CD14-positive monocyte (primary cell): ENCODE data around the gene IGFBP2. TPM values are rescaled to one million over a fixed set of nuclear protein-coding genes. Genes with fewer than 3 reads are reported as not detected.
A peak's percentile ranks its signal among the peaks of the same experiment; 100 is the strongest.

Source experiments
- DNase-seq, 3 donors: peaks; one replicate each; pipeline ENCODE4 v3.0.0-alpha.2; 2011 to 2022
- H2AFZ ChIP-seq: 2 replicates; pipeline ENCODE4 v1.6.0; 2012; ENCODE audit warnings: mild to moderate bottlenecking, low read depth, low read length, inconsistent platforms; ENCODE audit not compliant: insufficient read depth, poor library complexity, severe bottlenecking
- H3K27ac ChIP-seq, 2 donors: 1 replicate in 1 of 2; 2 replicates in 1 of 2; pipeline ENCODE4 v1.5.1; 2012 to 2013; ENCODE audit warnings: low read length in 2 of 2, control low read depth in 1 of 2, inconsistent platforms in 1 of 2, low read depth in 1 of 2, mild to moderate bottlenecking in 1 of 2
- H3K27me3 ChIP-seq, 2 donors: one replicate each; pipeline versions ENCODE4 v1.6.0 to v1.6.1; 2011 to 2013; ENCODE audit warnings: low read length in 2 of 2; ENCODE audit not compliant: control insufficient read depth in 2 of 2, insufficient read depth in 2 of 2
- H3K36me3 ChIP-seq, 2 donors: replicated peaks in 1 of 2; 1 replicate in 1 of 2; 2 replicates in 1 of 2; pipeline versions ENCODE4 v1.5.1 to v1.6.1; 2012 to 2013; ENCODE audit warnings: low read length in 2 of 2, control low read depth in 1 of 2, inconsistent platforms in 1 of 2, mild to moderate bottlenecking in 1 of 2; ENCODE audit not compliant: insufficient read depth in 2 of 2, control insufficient read depth in 1 of 2
- H3K4me1 ChIP-seq, 2 donors: 1 replicate in 1 of 2; 2 replicates in 1 of 2; pipeline versions ENCODE4 v1.5.1 to v1.6.1; 2012 to 2013; ENCODE audit warnings: low read length in 2 of 2, control low read depth in 1 of 2, inconsistent platforms in 1 of 2, mild to moderate bottlenecking in 1 of 2, moderate library complexity in 1 of 2; ENCODE audit not compliant: insufficient read depth in 2 of 2, control insufficient read depth in 1 of 2
- H3K4me2 ChIP-seq: replicated peaks from 2 replicates; pipeline ENCODE3; 2012; ENCODE audit warnings: low read length, moderate library complexity, mild to moderate bottlenecking; ENCODE audit not compliant: poor library complexity, severe bottlenecking; ENCODE audit errors: extremely low read depth
- H3K4me3 ChIP-seq, 3 experiments: fragments of 200-600 bp in 1 of 3; sonication (generic) in 1 of 3; replicated peaks in 1 of 3; 1 replicate in 2 of 3; 2 replicates in 1 of 3; pipeline ENCODE4 v1.5.1; 2011 to 2013; ENCODE audit warnings: low read length in 3 of 3, mild to moderate bottlenecking in 3 of 3, control low read depth in 2 of 3, low read depth in 2 of 3, inconsistent platforms in 1 of 3, moderate library complexity in 1 of 3
- H3K79me2 ChIP-seq: 2 replicates; pipeline ENCODE4 v1.6.0; 2012; ENCODE audit warnings: mild to moderate bottlenecking, control low read depth, inconsistent platforms, low read length, moderate library complexity; ENCODE audit not compliant: insufficient read depth
- H3K9ac ChIP-seq: 2 replicates; pipeline ENCODE4 v1.6.0; 2017; ENCODE audit warnings: low read length, mild to moderate bottlenecking; ENCODE audit not compliant: insufficient read depth, poor library complexity, severe bottlenecking
- H3K9me3 ChIP-seq, 2 donors: replicated peaks in 1 of 2; 1 replicate in 1 of 2; 2 replicates in 1 of 2; pipeline versions ENCODE4 v1.5.1 to v1.6.1; 2012 to 2013; ENCODE audit warnings: low read length in 2 of 2, control low read depth in 1 of 2; ENCODE audit not compliant: control insufficient read depth in 1 of 2, insufficient read depth in 1 of 2
- H4K20me1 ChIP-seq: 2 replicates; pipeline ENCODE4 v1.6.0; 2012; ENCODE audit warnings: mild to moderate bottlenecking, low read length, control low read depth, moderate library complexity; ENCODE audit not compliant: insufficient read depth
- H3K27ac Mint-ChIP-seq, 7 donors: one replicate each; pipeline ENCODE4 v1.8.0; 2020; ENCODE audit warnings: mild to moderate bottlenecking in 7 of 7, mixed read lengths in 7 of 7, moderate library complexity in 6 of 7, inconsistent platforms in 2 of 7
- H3K27me3 Mint-ChIP-seq, 3 donors: one replicate each; pipeline ENCODE4 v1.8.0; 2021 to 2022; ENCODE audit warnings: low read depth in 3 of 3, mild to moderate bottlenecking in 3 of 3, mixed read lengths in 3 of 3, moderate library complexity in 3 of 3, inconsistent platforms in 1 of 3
- H3K36me3 Mint-ChIP-seq, 2 donors: one replicate each; pipeline ENCODE4 v1.8.0; 2020; ENCODE audit warnings: mixed read lengths in 2 of 2, inconsistent platforms in 1 of 2, mild to moderate bottlenecking in 1 of 2
- H3K4me1 Mint-ChIP-seq: one replicate; pipeline ENCODE4 v1.8.0; 2020; ENCODE audit warnings: mild to moderate bottlenecking, mixed read lengths
- H3K4me3 Mint-ChIP-seq, 2 donors: one replicate each; pipeline ENCODE4 v1.8.0; 2020; ENCODE audit warnings: mild to moderate bottlenecking in 2 of 2, mixed read lengths in 2 of 2, moderate library complexity in 1 of 2
- H3K9me3 Mint-ChIP-seq, 7 donors: one replicate each; pipeline ENCODE4 v1.8.0; 2020 to 2022; ENCODE audit warnings: mixed read lengths in 7 of 7, mild to moderate bottlenecking in 6 of 7, moderate library complexity in 6 of 7, inconsistent platforms in 2 of 7
- CTCF ChIP-seq: fragments of 200-600 bp; IDR thresholded peaks from one replicate; pipeline ENCODE4 v1.8.0; 2022; ENCODE audit warnings: antibody characterized with exemption, mild to moderate bottlenecking
- WGBS: methylation state at CpG from one replicate; pipeline ENCODE4 v1.1.5; 2013; ENCODE audit warnings: missing lambda C conversion rate; ENCODE audit not compliant: insufficient coverage; 5-methylcytosine and 5-hydroxymethylcytosine counted together
- intact Hi-C, 2 donors: fragments of 100-400 bp; cut with micrococcal nuclease; formaldehyde crosslinking; loops; one replicate each; pipeline versions ENCODE4 v1.15.0 to v1.15.1; 2023
- polyA plus RNA-seq, 3 donors: library from polyadenylated mRNA; depleted of rRNA in 1 of 3; unstranded in 2 of 3; stranded (reverse) in 1 of 3; fragments of 300-500 nt in 2 of 3; fragments of >200 nt in 1 of 3; fragmentation: Illumina TruSeq in 2 of 3; gene quantifications; 1 replicate in 2 of 3; 2 replicates in 1 of 3; pipeline ENCODE4 v1.2.3, GENCODE V29; 2012 to 2021

IGFBP2 gene
- polyA plus RNA-seq, 3 donors: 1.6 TPM; not detected in 2

DNA sequence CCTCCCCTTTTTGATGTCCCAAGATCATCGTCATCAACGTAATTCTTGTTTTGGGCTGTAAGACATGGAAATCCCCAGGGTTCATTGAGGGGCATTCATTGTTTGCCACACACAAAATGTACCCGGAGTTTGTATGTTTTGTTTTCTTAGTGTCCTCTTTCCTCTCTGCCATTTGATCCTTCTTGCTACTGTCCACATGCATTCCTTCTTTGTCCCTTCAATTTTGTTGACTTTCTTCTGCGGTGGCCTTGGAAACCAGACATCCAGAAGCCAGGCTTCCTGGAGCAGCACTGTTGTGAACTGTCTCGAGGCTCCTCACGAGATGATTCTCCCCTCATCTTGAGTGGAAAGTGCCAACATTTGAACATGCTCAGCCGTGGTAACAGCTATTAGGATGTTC, 24.8 kb downstream of the IGFBP2 start:
- TF ChIP-seq CTCF: no peak
- Mint-ChIP-seq H3K36me3 (no peaks in the 10 kb centered on the region), H3K4me1 (no peaks in the 10 kb centered on the region), H3K9me3 (no peaks in the 10 kb centered on the region), H3K27me3 (peaks cover 0 to 4% (median under 1%) of the 10 kb centered on the region in 3 donors), H3K27ac (no peak overlapping the region), H3K4me3 (no peak overlapping the region)
- H3K4me3 ChIP-seq: no peak overlapping the region
- H3K27ac ChIP-seq: no peak overlapping the region
- H3K79me2 ChIP-seq: no peaks in the 10 kb centered on the region
- H3K4me2 ChIP-seq: no peak overlapping the region
- no peaks in the 10 kb centered on the region for H3K27me3 ChIP-seq
- 96% methylated on average over 3 of the region's 7 CpGs for WGBS
- no peak overlapping the region for H3K9ac ChIP-seq
- no peaks in the 10 kb centered on the region for H4K20me1 ChIP-seq
- no peaks in the 10 kb centered on the region for H3K9me3 ChIP-seq
- intact Hi-C loops: no loop called here
- no peak for DNase-seq
- no peaks in the 10 kb centered on the region for H3K4me1 ChIP-seq
- H2AFZ ChIP-seq: no peak overlapping the region
- no peaks in the 10 kb centered on the region for H3K36me3 ChIP-seq

DNA sequence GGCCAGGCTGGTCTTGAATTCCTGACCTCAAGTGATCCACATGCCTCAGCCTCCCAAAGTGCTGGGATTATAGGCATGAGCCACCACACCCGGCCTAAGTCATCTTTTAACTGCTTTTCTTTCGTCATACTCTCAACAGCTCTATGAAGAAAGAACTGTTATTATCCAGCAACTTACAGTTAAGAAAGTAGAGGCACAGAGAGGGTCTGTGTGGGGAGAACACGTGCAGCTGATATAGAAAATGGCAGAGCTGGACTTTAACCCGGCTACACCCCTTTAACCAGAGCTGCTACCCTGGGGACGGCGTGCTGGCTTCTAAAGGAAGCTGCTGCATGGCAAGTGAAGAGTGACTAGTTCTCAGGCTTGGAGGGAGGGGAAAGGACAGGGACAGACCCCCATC, 25.5 kb downstream of the IGFBP2 start:
- H2AFZ ChIP-seq: no peak overlapping the region
- no peaks in the 10 kb centered on the region for H3K36me3 ChIP-seq
- no peak for DNase-seq
- H3K27ac Mint-ChIP-seq: peak overlapping the region in 2 of 7 donors; percentile 5 to 46
- no peak for TF ChIP-seq CTCF
- H3K4me1 ChIP-seq: no peaks in the 10 kb centered on the region
- H3K36me3 Mint-ChIP-seq: no peaks in the 10 kb centered on the region
- H3K27ac ChIP-seq: no peak overlapping the region
- no peaks in the 10 kb centered on the region for H3K4me1 Mint-ChIP-seq
- H3K27me3 Mint-ChIP-seq: peaks cover 0 to 4% (median 0%) of the 10 kb centered on the region in 3 donors
- intact Hi-C loops: no loop called here
- no peaks in the 10 kb centered on the region for H3K9me3 ChIP-seq
- no CpG with 5 or more reads among the region's 6 CpGs for WGBS
- H3K4me2 ChIP-seq: no peak overlapping the region
- H3K79me2 ChIP-seq: no peaks in the 10 kb centered on the region
- no peaks in the 10 kb centered on the region for H3K9me3 Mint-ChIP-seq
- H3K4me3 ChIP-seq: no peak overlapping the region
- H4K20me1 ChIP-seq: no peaks in the 10 kb centered on the region
- no peaks in the 10 kb centered on the region for H3K27me3 ChIP-seq
- H3K4me3 Mint-ChIP-seq: no peak overlapping the region
- H3K9ac ChIP-seq: peak overlapping the region; percentile 1
